GM19099 (cell line): Measurements from ENCODE around the gene CFAP97D1.
A peak's percentile ranks its signal among the peaks of the same experiment; 100 is the strongest.

ENCODE experiments used
- POLR2A ChIP-seq: IDR thresholded peaks from 3 replicates; pipeline ENCODE4 v1.6.1; 2011; ENCODE audit warnings: low read depth; ENCODE audit not compliant: insufficient read length; ENCODE audit errors: extremely low read depth

Gene CFAP97D1

GRCh38 chr17:43760254-43760852 lies 19.9 kb upstream of the CFAP97D1 start:
- TF ChIP-seq POLR2A = no peak

GRCh38 chr17:43766413-43767052 lies 13.7 kb upstream of the CFAP97D1 start:
- TF ChIP-seq POLR2A = no peak

- no peak for TF ChIP-seq POLR2A
These were observed 13.1 kb upstream of the CFAP97D1 start for GRCh38 chr17:43767053-43767712.

GRCh38 chr17:43767713-43768059 lies 12.5 kb upstream of the CFAP97D1 start:
- no peak for TF ChIP-seq POLR2A

GRCh38 chr17:43768382-43768781 lies 11.9 kb upstream of the CFAP97D1 start:
- no peak for TF ChIP-seq POLR2A

- no peak for TF ChIP-seq POLR2A
These were observed 11.3 kb upstream of the CFAP97D1 start for GRCh38 chr17:43768943-43769342.

- no peak for TF ChIP-seq POLR2A
These were observed 10.8 kb upstream of the CFAP97D1 start for GRCh38 chr17:43769426-43769825.

GRCh38 chr17:43769859-43770258 lies 10.4 kb upstream of the CFAP97D1 start:
- no peak for TF ChIP-seq POLR2A

GRCh38 chr17:43770957-43771356 lies 9.3 kb upstream of the CFAP97D1 start:
- TF ChIP-seq POLR2A = no peak

- no peak for TF ChIP-seq POLR2A
These were observed 8.8 kb upstream of the CFAP97D1 start for GRCh38 chr17:43771463-43771862.

GRCh38 chr17:43772877-43773648 lies 7.2 kb upstream of the CFAP97D1 start:
- no peak for TF ChIP-seq POLR2A

GRCh38 chr17:43774304-43775250 lies 5.7 kb upstream of the CFAP97D1 start:
- no peak for TF ChIP-seq POLR2A

- TF ChIP-seq POLR2A = peak; percentile 73
These were observed 1.7 kb upstream of the CFAP97D1 start, which contains the start of gene DUSP3 for GRCh38 chr17:43778337-43779144. Gene DUSP3, minus strand, starts transcription at chr17:43778977. Its CDS starts 53 bp downstream, at chr17:43778924.
